CD14-positive monocyte (primary cell): ENCODE measurements around the gene OAS2. TPM values are rescaled to one million over a fixed set of nuclear protein-coding genes. Genes with fewer than 3 reads are reported as not detected.

Experiments used
- DNase-seq, 3 donors: peaks; one replicate each; pipeline ENCODE4 v3.0.0-alpha.2; 2011 to 2022
- H2AFZ ChIP-seq: 2 replicates; pipeline ENCODE4 v1.6.0; 2012; ENCODE audit warnings: mild to moderate bottlenecking, low read depth, low read length, inconsistent platforms; ENCODE audit not compliant: insufficient read depth, poor library complexity, severe bottlenecking
- H3K27ac ChIP-seq, 2 donors: 1 replicate in 1 of 2; 2 replicates in 1 of 2; pipeline ENCODE4 v1.5.1; 2012 to 2013; ENCODE audit warnings: low read length in 2 of 2, control low read depth in 1 of 2, inconsistent platforms in 1 of 2, low read depth in 1 of 2, mild to moderate bottlenecking in 1 of 2
- H3K27me3 ChIP-seq, 2 donors: one replicate each; pipeline versions ENCODE4 v1.6.0 to v1.6.1; 2011 to 2013; ENCODE audit warnings: low read length in 2 of 2; ENCODE audit not compliant: control insufficient read depth in 2 of 2, insufficient read depth in 2 of 2
- H3K36me3 ChIP-seq, 2 donors: replicated peaks in 1 of 2; 1 replicate in 1 of 2; 2 replicates in 1 of 2; pipeline versions ENCODE4 v1.5.1 to v1.6.1; 2012 to 2013; ENCODE audit warnings: low read length in 2 of 2, control low read depth in 1 of 2, inconsistent platforms in 1 of 2, mild to moderate bottlenecking in 1 of 2; ENCODE audit not compliant: insufficient read depth in 2 of 2, control insufficient read depth in 1 of 2
- H3K4me1 ChIP-seq, 2 donors: 1 replicate in 1 of 2; 2 replicates in 1 of 2; pipeline versions ENCODE4 v1.5.1 to v1.6.1; 2012 to 2013; ENCODE audit warnings: low read length in 2 of 2, control low read depth in 1 of 2, inconsistent platforms in 1 of 2, mild to moderate bottlenecking in 1 of 2, moderate library complexity in 1 of 2; ENCODE audit not compliant: insufficient read depth in 2 of 2, control insufficient read depth in 1 of 2
- H3K4me2 ChIP-seq: replicated peaks from 2 replicates; pipeline ENCODE3; 2012; ENCODE audit warnings: low read length, moderate library complexity, mild to moderate bottlenecking; ENCODE audit not compliant: poor library complexity, severe bottlenecking; ENCODE audit errors: extremely low read depth
- H3K4me3 ChIP-seq, 3 experiments: fragments of 200-600 bp in 1 of 3; sonication (generic) in 1 of 3; replicated peaks in 1 of 3; 1 replicate in 2 of 3; 2 replicates in 1 of 3; pipeline ENCODE4 v1.5.1; 2011 to 2013; ENCODE audit warnings: low read length in 3 of 3, mild to moderate bottlenecking in 3 of 3, control low read depth in 2 of 3, low read depth in 2 of 3, inconsistent platforms in 1 of 3, moderate library complexity in 1 of 3
- H3K79me2 ChIP-seq: 2 replicates; pipeline ENCODE4 v1.6.0; 2012; ENCODE audit warnings: mild to moderate bottlenecking, control low read depth, inconsistent platforms, low read length, moderate library complexity; ENCODE audit not compliant: insufficient read depth
- H3K9ac ChIP-seq: 2 replicates; pipeline ENCODE4 v1.6.0; 2017; ENCODE audit warnings: low read length, mild to moderate bottlenecking; ENCODE audit not compliant: insufficient read depth, poor library complexity, severe bottlenecking
- H3K9me3 ChIP-seq, 2 donors: replicated peaks in 1 of 2; 1 replicate in 1 of 2; 2 replicates in 1 of 2; pipeline versions ENCODE4 v1.5.1 to v1.6.1; 2012 to 2013; ENCODE audit warnings: low read length in 2 of 2, control low read depth in 1 of 2; ENCODE audit not compliant: control insufficient read depth in 1 of 2, insufficient read depth in 1 of 2
- H4K20me1 ChIP-seq: 2 replicates; pipeline ENCODE4 v1.6.0; 2012; ENCODE audit warnings: mild to moderate bottlenecking, low read length, control low read depth, moderate library complexity; ENCODE audit not compliant: insufficient read depth
- H3K27ac Mint-ChIP-seq, 7 donors: one replicate each; pipeline ENCODE4 v1.8.0; 2020; ENCODE audit warnings: mild to moderate bottlenecking in 7 of 7, mixed read lengths in 7 of 7, moderate library complexity in 6 of 7, inconsistent platforms in 2 of 7
- H3K27me3 Mint-ChIP-seq, 3 donors: one replicate each; pipeline ENCODE4 v1.8.0; 2021 to 2022; ENCODE audit warnings: low read depth in 3 of 3, mild to moderate bottlenecking in 3 of 3, mixed read lengths in 3 of 3, moderate library complexity in 3 of 3, inconsistent platforms in 1 of 3
- H3K36me3 Mint-ChIP-seq, 2 donors: one replicate each; pipeline ENCODE4 v1.8.0; 2020; ENCODE audit warnings: mixed read lengths in 2 of 2, inconsistent platforms in 1 of 2, mild to moderate bottlenecking in 1 of 2
- H3K4me1 Mint-ChIP-seq: one replicate; pipeline ENCODE4 v1.8.0; 2020; ENCODE audit warnings: mild to moderate bottlenecking, mixed read lengths
- H3K4me3 Mint-ChIP-seq, 2 donors: one replicate each; pipeline ENCODE4 v1.8.0; 2020; ENCODE audit warnings: mild to moderate bottlenecking in 2 of 2, mixed read lengths in 2 of 2, moderate library complexity in 1 of 2
- H3K9me3 Mint-ChIP-seq, 7 donors: one replicate each; pipeline ENCODE4 v1.8.0; 2020 to 2022; ENCODE audit warnings: mixed read lengths in 7 of 7, mild to moderate bottlenecking in 6 of 7, moderate library complexity in 6 of 7, inconsistent platforms in 2 of 7
- CTCF ChIP-seq: fragments of 200-600 bp; IDR thresholded peaks from one replicate; pipeline ENCODE4 v1.8.0; 2022; ENCODE audit warnings: antibody characterized with exemption, mild to moderate bottlenecking
- WGBS: methylation state at CpG from one replicate; pipeline ENCODE4 v1.1.5; 2013; ENCODE audit warnings: missing lambda C conversion rate; ENCODE audit not compliant: insufficient coverage; 5-methylcytosine and 5-hydroxymethylcytosine counted together
- intact Hi-C, 2 donors: fragments of 100-400 bp; cut with micrococcal nuclease; formaldehyde crosslinking; loops; one replicate each; pipeline versions ENCODE4 v1.15.0 to v1.15.1; 2023
- polyA plus RNA-seq, 3 donors: library from polyadenylated mRNA; depleted of rRNA in 1 of 3; unstranded in 2 of 3; stranded (reverse) in 1 of 3; fragments of 300-500 nt in 2 of 3; fragments of >200 nt in 1 of 3; fragmentation: Illumina TruSeq in 2 of 3; gene quantifications; 1 replicate in 2 of 3; 2 replicates in 1 of 3; pipeline ENCODE4 v1.2.3, GENCODE V29; 2012 to 2021

OAS2 gene
- polyA plus RNA-seq, 3 donors: 27.7 to 55.9 (median 40.1) TPM

GRCh38 chr12:113051759-113052158 lies 73.4 kb downstream of the OAS2 start:
- Histone ChIP-seq H3K36me3 (no peaks in the 10 kb centered on the region), H3K9ac (no peak overlapping the region), H3K4me2 (no peak overlapping the region), H3K4me1 (no peaks in the 10 kb centered on the region), H3K9me3 (no peaks in the 10 kb centered on the region), H3K27me3 (peaks cover 25 to 27% of the 10 kb centered on the region in 2 donors), H3K79me2 (no peaks in the 10 kb centered on the region), H3K4me3 (no peak overlapping the region), H2AFZ (no peak overlapping the region), H4K20me1 (no peaks in the 10 kb centered on the region), H3K27ac (no peak overlapping the region)
- peaks cover 23 to 54% (median 38%) of the 10 kb centered on the region in 3 donors for H3K27me3 Mint-ChIP-seq
- WGBS: 94% methylated on average over 3 of the region's 4 CpGs
- H3K4me3 Mint-ChIP-seq: no peak overlapping the region
- DNase-seq: no peak
- intact Hi-C loops: no loop called here
- peaks cover 7% of the 10 kb centered on the region for H3K4me1 Mint-ChIP-seq
- peaks cover 0 to 4% (median 0%) of the 10 kb centered on the region in 7 donors for H3K9me3 Mint-ChIP-seq
- TF ChIP-seq CTCF: no peak
- H3K36me3 Mint-ChIP-seq: no peaks in the 10 kb centered on the region
- H3K27ac Mint-ChIP-seq: no peak overlapping the region

- Mint-ChIP-seq H3K9me3 (peaks cover 0 to 4% (median 0%) of the 10 kb centered on the region in 7 donors), H3K4me3 (no peak overlapping the region), H3K4me1 (peaks cover 7% of the 10 kb centered on the region), H3K36me3 (no peaks in the 10 kb centered on the region), H3K27ac (no peak overlapping the region), H3K27me3 (peaks cover 23 to 58% (median 39%) of the 10 kb centered on the region in 3 donors)
- intact Hi-C loops: no loop called here
- no peak overlapping the region for H3K4me2 ChIP-seq
- H3K9me3 ChIP-seq: no peaks in the 10 kb centered on the region
- H4K20me1 ChIP-seq: no peaks in the 10 kb centered on the region
- H3K4me1 ChIP-seq: no peaks in the 10 kb centered on the region
- peaks cover 28 to 30% of the 10 kb centered on the region in 2 donors for H3K27me3 ChIP-seq
- DNase-seq: no peak
- no peak overlapping the region for H2AFZ ChIP-seq
- WGBS: 66% methylated on average over 4 of the region's 4 CpGs
- H3K36me3 ChIP-seq: no peaks in the 10 kb centered on the region
- no peak overlapping the region for H3K9ac ChIP-seq
- no peaks in the 10 kb centered on the region for H3K79me2 ChIP-seq
- H3K4me3 ChIP-seq: no peak overlapping the region
- no peak for TF ChIP-seq CTCF
- no peak overlapping the region for H3K27ac ChIP-seq
Measured at GRCh38 chr12:113052326-113052725, 74.0 kb downstream of the OAS2 start.
